Cerebellar nuclear complex (tissue), 1 donor: ENCODE measurements around the gene APOA4.

Experiments
- DNase-seq, 2 experiments: peaks; one replicate each; lab custom pipeline; 2025; lab: John Stamatoyannopoulos, UW

Gene APOA4

DNA sequence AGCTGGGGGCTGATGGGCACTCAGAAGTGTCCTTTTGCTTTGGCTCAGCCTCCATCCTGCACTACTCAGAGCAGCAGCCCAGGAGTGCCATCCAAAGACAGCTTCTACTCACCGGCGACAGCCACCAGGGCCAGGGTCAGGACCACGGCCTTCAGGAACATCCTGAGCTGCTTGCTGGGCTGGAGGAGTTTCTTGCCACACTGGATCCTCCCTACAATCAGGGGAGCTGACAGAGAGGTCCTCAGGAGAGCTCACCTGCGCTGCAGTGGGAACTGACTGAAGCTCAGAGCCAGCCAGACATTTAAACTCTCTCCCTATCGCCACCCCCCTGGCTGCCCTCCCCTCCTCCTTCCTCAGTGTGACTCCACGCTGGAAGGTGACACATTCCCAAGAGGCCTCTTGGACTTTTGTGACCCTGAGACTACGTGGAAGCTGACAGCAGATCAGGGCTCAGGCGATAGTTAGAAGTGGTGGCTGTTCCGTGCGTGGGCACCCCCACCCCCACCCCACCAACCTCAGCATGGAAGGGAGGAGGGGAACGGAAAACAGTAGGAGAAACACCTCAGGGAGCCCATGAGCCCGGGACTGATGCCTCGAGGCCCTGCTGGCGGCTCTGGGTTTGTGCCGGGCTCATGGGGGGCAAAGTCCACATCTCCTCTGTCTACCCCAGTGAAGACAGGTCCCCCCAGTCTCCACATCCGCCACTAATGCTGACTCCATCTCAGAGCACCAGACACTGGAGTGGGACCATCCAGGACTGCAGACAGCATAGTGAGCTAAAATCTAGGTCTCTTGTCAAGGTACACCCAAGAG is at the start of gene APOA4:
Gene APOA4, minus strand, starts transcription at position 274 of the 813 bp plus-strand sequence. Its CDS starts 113 bp downstream, at position 161.
- no peak for DNase-seq

GRCh38 chr11:116871248-116871647 is 48.1 kb upstream of the APOA4 start:
- DNase-seq = no peak

DNA sequence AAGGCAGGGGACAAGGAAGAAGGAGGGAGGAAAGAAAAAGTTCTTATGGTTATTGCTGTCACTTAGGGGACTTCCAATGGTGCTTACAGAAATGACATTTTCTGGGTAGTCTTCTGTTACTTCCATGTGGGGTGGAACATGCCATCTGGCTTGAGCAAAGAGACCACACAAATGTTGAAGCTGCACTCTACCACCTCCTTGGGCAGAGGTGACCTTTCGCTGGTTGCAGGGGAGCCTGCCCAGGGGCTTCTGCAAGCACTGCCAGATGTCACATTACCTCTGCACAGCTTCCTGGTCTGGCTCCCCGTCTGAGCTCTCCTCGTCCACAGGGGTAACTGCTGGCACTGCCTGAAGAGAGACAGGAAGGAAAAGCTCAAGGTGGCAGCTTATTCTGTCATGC is 47.0 kb upstream of the APOA4 start:
- DNase-seq = no peak

- DNase-seq = no peak
Observed at GRCh38 chr11:116869610-116870009, 46.5 kb upstream of the APOA4 start.

GRCh38 chr11:116868066-116868465 is 45.0 kb upstream of the APOA4 start:
- DNase-seq = no peak

DNA sequence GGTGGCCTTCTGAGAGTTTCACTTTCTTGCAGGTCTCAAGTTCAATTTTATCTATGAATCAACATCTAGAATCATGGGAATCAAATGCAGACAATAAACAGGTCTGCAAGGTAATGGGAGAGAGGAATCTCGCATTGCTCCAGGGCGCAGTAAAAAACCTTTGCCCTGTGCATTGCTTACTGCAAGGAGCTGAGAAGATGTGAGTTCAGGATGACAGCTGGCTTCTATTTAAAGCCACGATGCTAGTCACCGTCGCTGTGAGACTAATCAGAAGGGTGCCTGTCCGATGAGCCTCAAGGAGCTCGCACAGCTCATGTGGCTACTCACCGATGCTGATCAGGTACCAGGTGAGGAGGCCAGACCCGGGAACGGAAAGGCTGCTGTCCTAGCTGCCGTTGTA is 44.5 kb upstream of the APOA4 start:
- DNase-seq = no peak

DNA sequence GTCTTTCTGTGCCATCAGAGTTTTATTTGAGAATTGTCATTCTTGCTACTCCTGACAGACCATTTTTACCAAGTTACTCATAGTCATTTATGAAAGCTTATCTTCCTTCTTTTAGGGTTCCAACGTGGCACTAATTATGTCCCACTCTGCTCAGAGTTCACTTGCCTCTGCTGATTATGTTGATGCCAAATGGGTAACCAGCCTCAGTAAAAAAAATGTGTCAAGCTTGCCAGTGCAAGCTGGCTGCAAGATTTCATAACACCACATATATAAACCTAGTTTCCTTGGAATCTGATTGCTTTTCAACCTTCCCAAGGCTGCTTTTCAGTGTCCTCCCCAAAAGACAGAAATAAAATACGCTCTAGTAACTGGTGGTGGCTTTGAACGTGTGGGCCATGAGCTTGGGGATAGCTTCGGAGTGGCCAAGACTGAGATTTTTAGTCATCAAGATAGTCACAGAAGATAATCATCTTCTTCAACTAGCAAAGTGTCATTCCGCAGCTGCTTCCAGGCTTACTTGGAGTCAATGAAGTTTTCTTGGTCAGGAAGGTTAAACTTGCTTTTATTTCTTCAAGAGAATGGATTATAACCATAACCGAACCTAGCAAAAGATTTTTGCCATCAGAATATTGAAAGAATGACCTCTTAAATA is 43.8 kb upstream of the APOA4 start:
- no peak for DNase-seq

- DNase-seq = no peak
Observed at GRCh38 chr11:116865696-116866095, 42.6 kb upstream of the APOA4 start.

DNA sequence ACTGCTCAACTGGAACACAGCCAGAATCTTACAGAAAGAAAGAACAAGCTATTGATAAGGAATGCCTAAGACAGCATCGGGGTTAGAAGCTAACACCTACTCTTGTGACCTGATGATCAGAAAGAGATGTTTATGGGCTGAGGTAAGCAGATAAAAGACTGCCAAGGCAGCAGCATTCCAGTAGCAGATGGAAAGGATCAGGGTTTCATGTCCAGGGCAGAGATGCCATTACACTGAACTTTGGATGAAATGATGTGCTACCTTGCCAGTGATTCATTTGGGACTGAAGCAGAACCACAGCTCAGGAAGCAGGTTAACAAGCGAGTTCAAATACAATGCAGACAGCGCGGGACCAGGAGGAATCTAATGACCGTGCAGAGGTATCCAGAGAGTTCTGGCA is 41.4 kb upstream of the APOA4 start:
- no peak for DNase-seq

DNA sequence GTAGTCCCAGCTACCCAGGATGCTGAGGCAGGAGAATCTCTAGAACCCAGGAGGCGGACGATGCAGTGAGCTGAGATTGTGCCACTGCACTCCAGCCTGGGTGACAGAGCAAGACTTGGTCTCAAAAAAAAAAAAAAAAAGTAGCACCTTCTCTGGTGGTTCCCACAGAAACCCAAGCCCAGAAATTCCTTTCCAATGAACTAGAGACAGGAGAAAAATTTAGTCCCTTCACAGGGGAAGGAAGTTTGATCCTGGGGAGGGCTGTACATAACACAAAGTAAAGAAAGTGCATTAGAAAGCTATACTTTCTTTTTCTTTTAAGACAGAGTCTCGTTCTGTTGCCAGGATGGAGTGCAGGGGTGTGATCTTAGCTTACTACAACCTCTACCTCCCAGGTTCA is 39.8 kb upstream of the APOA4 start:
- DNase-seq = no peak

DNA sequence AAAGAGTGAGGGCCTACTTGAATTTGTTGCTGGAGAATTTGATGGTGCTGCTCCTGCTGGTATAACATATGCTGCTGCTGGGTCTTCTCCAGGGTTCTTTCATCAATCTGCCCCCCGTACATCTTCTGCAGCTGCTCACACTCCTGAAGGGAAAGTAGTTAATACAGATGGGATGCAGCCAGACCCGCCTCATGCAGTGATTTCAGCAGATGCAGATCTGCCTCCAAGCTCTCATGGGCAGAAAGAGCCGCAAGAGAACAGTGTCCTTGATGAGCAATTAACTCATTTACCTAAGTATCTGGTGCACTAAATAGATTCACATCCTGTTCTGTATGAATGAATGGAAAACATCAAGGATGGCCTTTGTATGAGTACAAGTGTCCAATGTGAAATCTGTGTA is 39.1 kb upstream of the APOA4 start:
- no peak for DNase-seq

DNA sequence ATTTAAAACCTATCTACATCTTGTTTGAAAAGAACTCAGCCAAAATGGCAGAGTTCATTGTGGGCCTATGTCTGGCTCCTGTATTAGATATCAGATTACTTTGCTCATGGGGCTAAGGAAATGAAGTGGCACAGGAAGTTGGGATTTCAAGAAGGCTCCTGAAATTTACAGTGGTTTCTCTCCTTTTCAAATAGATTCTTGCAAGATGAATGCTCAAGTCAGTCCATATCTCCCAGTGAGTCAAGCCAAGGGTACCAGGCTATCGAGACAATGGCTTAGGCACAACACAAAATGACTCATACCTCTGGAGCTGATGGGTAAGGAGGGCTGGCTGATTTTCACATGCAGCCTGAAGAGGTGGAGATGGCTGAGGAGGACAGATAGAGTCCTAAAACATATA is 38.4 kb upstream of the APOA4 start:
- no peak for DNase-seq

- no peak for DNase-seq
Observed at GRCh38 chr11:116860303-116860702, 37.2 kb upstream of the APOA4 start.

DNA sequence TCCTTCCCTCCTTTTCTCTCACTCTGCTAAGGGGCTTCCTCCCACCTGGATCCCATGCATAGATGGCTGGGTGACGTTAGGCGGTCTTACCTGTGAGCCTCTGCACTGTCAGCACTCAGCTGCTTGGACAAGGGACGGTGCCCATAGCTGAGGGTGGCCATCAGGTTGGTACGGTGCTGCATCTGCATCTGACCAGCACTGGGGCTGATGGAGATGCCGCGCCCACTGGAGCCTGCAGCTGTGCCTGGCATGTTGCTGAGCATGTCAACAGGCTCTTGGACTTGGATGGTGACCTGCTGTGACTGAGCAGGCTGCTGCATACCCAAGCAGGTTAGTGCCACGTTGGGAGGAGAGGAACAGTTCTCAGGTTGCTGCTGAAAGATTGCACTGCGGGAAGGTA is 36.1 kb upstream of the APOA4 start:
- no peak for DNase-seq

DNA sequence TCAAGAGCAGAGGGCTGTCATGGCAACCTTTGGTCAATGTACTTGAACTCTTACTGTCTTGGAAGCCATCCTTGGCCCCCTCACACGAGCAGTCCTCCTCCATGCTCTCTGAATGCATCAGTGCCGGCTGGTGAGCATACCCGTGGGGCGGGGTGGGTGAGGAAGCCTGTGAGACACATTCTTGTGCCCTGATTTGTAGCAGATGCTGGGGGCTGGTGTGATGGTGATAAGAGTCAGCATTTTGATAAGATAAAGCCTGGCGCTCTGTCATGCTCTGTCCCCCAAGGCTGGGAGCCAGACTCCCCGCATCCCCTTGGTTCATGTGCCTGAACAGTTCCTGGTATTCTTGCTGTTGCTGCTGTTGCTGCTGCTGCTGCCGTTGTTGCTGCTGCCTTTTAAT is 34.8 kb upstream of the APOA4 start:
- no peak for DNase-seq

DNA sequence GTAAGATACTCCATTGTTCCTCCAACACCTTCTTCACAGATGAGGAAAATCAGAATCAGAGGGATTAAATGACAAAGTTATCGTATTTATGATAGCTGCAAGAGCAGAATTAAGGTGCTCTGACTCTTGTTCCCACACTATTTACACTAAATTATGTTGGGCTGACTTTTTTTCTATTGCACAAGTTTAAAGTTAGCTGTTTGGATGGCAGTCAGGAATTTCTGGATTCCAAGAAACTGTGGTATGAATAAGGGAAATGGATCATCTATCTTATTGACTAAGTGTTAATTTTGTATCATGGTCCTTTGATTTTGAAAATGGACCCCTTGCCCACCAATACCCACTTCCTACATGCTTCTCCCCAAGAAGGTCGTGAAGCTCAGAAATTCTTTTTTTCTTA is 34.2 kb upstream of the APOA4 start:
- DNase-seq = no peak

DNA sequence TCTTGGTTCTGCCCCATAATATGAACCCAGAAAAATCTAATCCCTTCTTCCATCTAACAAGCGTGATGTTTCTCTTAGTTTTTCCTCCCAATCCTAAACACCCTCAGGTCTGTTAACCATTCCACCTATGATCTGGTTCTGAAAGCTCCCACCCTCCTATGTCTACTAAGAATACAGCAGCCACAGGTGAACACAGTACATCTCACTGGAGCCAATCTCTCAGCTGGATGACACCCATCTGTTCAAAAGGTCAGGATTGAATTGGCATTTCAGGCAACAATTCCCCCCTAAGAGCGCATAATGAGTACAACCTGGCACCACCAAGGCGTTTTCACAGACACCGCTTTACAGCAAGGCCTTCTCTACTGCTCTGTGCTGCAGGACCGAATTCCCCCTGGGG is 33.3 kb upstream of the APOA4 start:
- DNase-seq = no peak

DNA sequence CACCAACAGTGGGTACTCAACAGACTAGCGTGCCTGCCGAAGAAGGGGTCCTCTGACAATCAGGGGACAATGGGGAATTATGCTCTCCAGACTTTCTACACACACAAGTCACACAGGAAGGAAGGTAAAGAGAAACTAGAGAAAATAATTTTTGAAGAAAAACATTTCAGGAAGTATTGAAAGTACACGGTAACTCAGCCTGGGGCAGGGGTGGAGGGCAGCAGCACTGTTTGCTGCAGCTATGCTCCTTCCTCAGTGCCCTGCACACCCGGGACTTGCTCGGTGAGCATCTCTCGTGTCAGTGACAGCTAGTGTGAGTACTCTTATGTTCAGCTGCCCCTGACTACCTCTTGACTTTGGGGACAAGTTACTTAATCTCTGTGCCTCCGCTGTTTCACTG is 32.3 kb upstream of the APOA4 start:
- DNase-seq = no peak

- no peak for DNase-seq
Observed at GRCh38 chr11:116853461-116854073, 30.5 kb upstream of the APOA4 start.

DNA sequence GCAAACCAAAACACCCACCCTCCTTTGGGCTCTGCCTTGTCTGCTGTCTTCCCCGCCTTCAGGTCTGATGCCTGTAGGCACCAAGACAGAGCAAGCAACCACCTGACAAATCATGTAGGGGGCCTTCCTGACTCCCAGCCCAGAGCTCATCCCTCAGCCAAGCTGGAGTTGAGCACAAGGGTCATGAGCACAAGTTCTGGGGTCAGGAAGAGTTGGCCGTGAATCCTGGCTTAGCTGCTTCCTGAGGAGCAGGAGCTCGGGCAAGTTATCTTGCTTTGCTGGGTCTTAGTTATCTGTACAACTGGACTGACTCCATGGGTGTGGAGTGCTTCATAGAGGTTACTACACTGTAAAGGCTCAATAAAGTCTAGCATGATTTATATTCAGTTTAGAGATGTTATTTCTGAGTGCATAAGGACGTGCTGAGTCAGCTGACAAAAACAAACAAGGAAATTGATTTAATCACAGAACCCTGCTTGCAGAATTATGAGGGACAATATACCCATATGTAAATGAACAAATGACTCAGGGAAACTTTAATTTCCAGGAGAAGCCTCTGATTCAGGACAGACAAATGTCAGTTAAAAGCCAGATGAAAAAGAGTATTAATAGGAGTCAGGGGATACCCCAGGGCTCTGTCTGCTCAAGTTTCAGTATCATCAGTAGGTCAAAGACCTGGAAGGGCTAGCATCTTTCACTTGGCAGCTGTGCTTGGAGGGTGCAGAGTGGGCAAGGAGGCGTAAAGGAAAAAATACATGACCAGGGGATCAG is 29.3 kb upstream of the APOA4 start:
- no peak for DNase-seq

DNA sequence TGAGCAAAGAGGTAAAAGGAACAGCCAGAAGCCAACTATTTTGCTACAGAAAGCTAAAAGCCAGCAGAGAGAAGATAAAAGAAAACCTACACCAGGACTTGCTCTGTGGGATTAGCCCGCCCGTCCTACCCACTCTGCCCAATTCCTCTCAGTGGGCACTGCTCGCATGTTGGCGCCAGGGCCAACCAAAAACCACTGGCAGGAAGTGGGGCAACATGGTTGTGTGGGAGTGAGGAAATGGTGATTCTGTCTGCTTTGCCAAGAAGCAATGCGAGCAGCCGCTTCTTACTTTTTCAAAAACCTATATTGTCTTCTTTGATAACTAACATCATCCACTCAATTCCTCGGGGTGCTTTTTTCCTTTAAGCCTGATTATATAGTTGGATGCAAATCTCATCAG is 28.5 kb upstream of the APOA4 start:
- no peak for DNase-seq

DNA sequence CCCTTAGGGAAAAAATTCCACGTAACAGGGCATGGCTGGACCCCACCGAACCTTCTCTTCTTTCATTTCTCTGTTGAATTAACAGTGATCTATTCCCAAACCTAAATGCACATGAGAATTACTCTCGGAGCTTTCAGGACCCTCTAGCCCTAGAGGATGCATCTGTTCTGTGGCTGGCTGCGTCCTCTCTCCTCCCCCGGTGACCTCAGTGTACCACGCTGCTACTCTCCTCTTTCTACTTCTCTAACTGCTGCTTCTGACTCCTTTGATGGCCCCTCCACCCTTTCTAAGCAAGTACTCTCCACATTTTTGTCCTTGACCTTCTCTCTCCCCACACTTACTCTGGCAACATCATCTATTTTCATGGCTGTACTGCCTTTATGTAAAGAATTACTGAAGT is 26.4 kb upstream of the APOA4 start:
- DNase-seq = no peak

DNA sequence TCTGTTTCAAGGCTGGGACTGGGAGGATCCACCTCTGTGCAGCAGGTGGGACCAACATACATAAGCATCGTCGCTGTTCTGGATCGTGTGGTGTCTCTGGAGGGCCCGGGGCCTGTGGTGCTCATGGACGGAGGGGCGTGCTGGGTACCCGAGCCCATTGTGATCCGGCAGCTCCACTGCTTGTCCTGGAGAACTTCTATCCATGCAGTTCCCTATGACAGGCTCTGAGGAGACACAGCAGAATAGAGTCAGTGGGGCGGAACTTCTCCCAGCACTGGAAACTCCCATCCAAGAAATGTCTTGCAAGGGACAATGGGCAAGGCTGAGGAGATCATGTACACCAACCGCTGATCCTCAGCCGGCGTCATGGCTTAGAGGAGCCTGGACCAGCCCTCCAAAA is 26.0 kb upstream of the APOA4 start:
- no peak for DNase-seq
